Measurements from ENCODE around the gene CSNK2A1. TPM values are rescaled to one million over a fixed set of nuclear protein-coding genes. Genes with fewer than 3 reads are reported as not detected.
"Not testable (repeated sequence)": the region's sequence is repeated elsewhere in the genome, so short reads cannot be mapped to it uniquely, and the experiment has no call there.

CSNK2A1 gene
- total RNA-seq, 3 donors from 2014 or later: 183 to 191 (median 187) TPM

- peaks cover 4% of the 10 kb centered on the region for H3K9me3 Mint-ChIP-seq
- H3K4me1 Mint-ChIP-seq (ENCODE audit: low read depth): peaks cover 67% of the 10 kb centered on the region
- H3K27me3 Mint-ChIP-seq (ENCODE audit: low read depth): no peaks in the 10 kb centered on the region
- no peak for DNase-seq
- no peak overlapping the region for H3K4me3 Mint-ChIP-seq
- peaks cover 21% of the 10 kb centered on the region for H3K36me3 Mint-ChIP-seq (ENCODE audit: insufficient read depth)
- no peak for ATAC-seq
Observed at GRCh38 chr20:532530-532929, 11.1 kb downstream of the CSNK2A1 start.

- ATAC-seq (no peak), DNase-seq (no peak)
- Mint-ChIP-seq H3K4me3 (no peak overlapping the region), H3K27me3 (ENCODE audit: low read depth) (no peaks in the 10 kb centered on the region), H3K4me1 (ENCODE audit: low read depth) (peaks cover 58% of the 10 kb centered on the region), H3K9me3 (peaks cover 13% of the 10 kb centered on the region), H3K36me3 (ENCODE audit: insufficient read depth) (peaks cover 29% of the 10 kb centered on the region)
Observed at GRCh38 chr20:531608-532007, 12.0 kb downstream of the CSNK2A1 start.

- ATAC-seq: no peak
Observed at GRCh38 chr20:530321-530720, 13.3 kb downstream of the CSNK2A1 start.

GRCh38 chr20:528923-529604 lies 14.5 kb downstream of the CSNK2A1 start:
- no peak overlapping the region for H3K4me3 Mint-ChIP-seq
- peaks cover 35% of the 10 kb centered on the region for H3K4me1 Mint-ChIP-seq (ENCODE audit: low read depth)
- H3K27me3 Mint-ChIP-seq (ENCODE audit: low read depth): no peaks in the 10 kb centered on the region
- DNase-seq (no peak), ATAC-seq (peak; percentile 38 to 55)
- peaks cover 13% of the 10 kb centered on the region for H3K9me3 Mint-ChIP-seq
- peaks cover 41% of the 10 kb centered on the region for H3K36me3 Mint-ChIP-seq (ENCODE audit: insufficient read depth)

More at GRCh38 chr20:530321-530720, 13.3 kb downstream of the CSNK2A1 start:
- DNase-seq: no peak
- H3K9me3 Mint-ChIP-seq: peaks cover 13% of the 10 kb centered on the region
- peaks cover 37% of the 10 kb centered on the region for H3K36me3 Mint-ChIP-seq (ENCODE audit: insufficient read depth)
- peaks cover 45% of the 10 kb centered on the region for H3K4me1 Mint-ChIP-seq (ENCODE audit: low read depth)
- H3K27me3 Mint-ChIP-seq (ENCODE audit: low read depth): no peaks in the 10 kb centered on the region
- no peak overlapping the region for H3K4me3 Mint-ChIP-seq

GRCh38 chr20:527571-527886 lies 16.1 kb downstream of the CSNK2A1 start:
- Mint-ChIP-seq H3K36me3 (ENCODE audit: insufficient read depth) (peaks cover 46% of the 10 kb centered on the region), H3K9me3 (peaks cover 13% of the 10 kb centered on the region), H3K27me3 (ENCODE audit: low read depth) (no peaks in the 10 kb centered on the region), H3K4me3 (no peak overlapping the region), H3K4me1 (ENCODE audit: low read depth) (peaks cover 21% of the 10 kb centered on the region)
- DNase-seq (no peak), ATAC-seq (no peak)

GRCh38 chr20:521860-522259 lies 21.7 kb downstream of the CSNK2A1 start:
- DNase-seq (no peak), ATAC-seq (no peak)
- Mint-ChIP-seq H3K36me3 (ENCODE audit: insufficient read depth) (peaks cover 53% of the 10 kb centered on the region), H3K9me3 (peaks cover 17% of the 10 kb centered on the region), H3K4me1 (ENCODE audit: low read depth) (peaks cover 13% of the 10 kb centered on the region), H3K27me3 (ENCODE audit: low read depth) (no peaks in the 10 kb centered on the region), H3K4me3 (no peak overlapping the region)

- no peak for ATAC-seq
- Mint-ChIP-seq H3K4me3 (no peak overlapping the region), H3K36me3 (ENCODE audit: insufficient read depth) (peaks cover 50% of the 10 kb centered on the region), H3K9me3 (peaks cover 15% of the 10 kb centered on the region), H3K27me3 (ENCODE audit: low read depth) (no peaks in the 10 kb centered on the region), H3K4me1 (ENCODE audit: low read depth) (peaks cover 26% of the 10 kb centered on the region)
- no peak for DNase-seq
Observed at GRCh38 chr20:519999-520398, 23.6 kb downstream of the CSNK2A1 start.

GRCh38 chr20:517221-517620 lies 26.4 kb downstream of the CSNK2A1 start:
- ATAC-seq: no peak
- peaks cover 40% of the 10 kb centered on the region for H3K36me3 Mint-ChIP-seq (ENCODE audit: insufficient read depth)
- no peak for DNase-seq
- peaks cover 15% of the 10 kb centered on the region for H3K9me3 Mint-ChIP-seq
- H3K4me3 Mint-ChIP-seq: no peak overlapping the region
- H3K4me1 Mint-ChIP-seq (ENCODE audit: low read depth): peaks cover 49% of the 10 kb centered on the region
- H3K27me3 Mint-ChIP-seq (ENCODE audit: low read depth): no peaks in the 10 kb centered on the region

GRCh38 chr20:516799-517198 lies 26.8 kb downstream of the CSNK2A1 start:
- peaks cover 53% of the 10 kb centered on the region for H3K4me1 Mint-ChIP-seq (ENCODE audit: low read depth)
- peaks cover 37% of the 10 kb centered on the region for H3K36me3 Mint-ChIP-seq (ENCODE audit: insufficient read depth)
- H3K9me3 Mint-ChIP-seq: peaks cover 15% of the 10 kb centered on the region
- no peak for DNase-seq
- H3K27me3 Mint-ChIP-seq (ENCODE audit: low read depth): no peaks in the 10 kb centered on the region
- H3K4me3 Mint-ChIP-seq: no peak overlapping the region
- ATAC-seq: no peak

GRCh38 chr20:515696-516095 lies 27.9 kb downstream of the CSNK2A1 start:
- H3K4me1 Mint-ChIP-seq (ENCODE audit: low read depth): peaks cover 60% of the 10 kb centered on the region
- peaks cover 10% of the 10 kb centered on the region for H3K9me3 Mint-ChIP-seq
- DNase-seq (no peak), ATAC-seq (no peak)
- no peaks in the 10 kb centered on the region for H3K27me3 Mint-ChIP-seq (ENCODE audit: low read depth)
- no peak overlapping the region for H3K4me3 Mint-ChIP-seq
- peaks cover 28% of the 10 kb centered on the region for H3K36me3 Mint-ChIP-seq (ENCODE audit: insufficient read depth)

- DNase-seq: no peak
- ATAC-seq: no peak
- Mint-ChIP-seq H3K36me3 (ENCODE audit: insufficient read depth) (peaks cover 20% of the 10 kb centered on the region), H3K4me1 (ENCODE audit: low read depth) (peaks cover 63% of the 10 kb centered on the region), H3K4me3 (no peak overlapping the region), H3K27me3 (ENCODE audit: low read depth) (no peaks in the 10 kb centered on the region), H3K9me3 (no peaks in the 10 kb centered on the region)
Observed at GRCh38 chr20:513429-513828, 30.2 kb downstream of the CSNK2A1 start.

- H3K9me3 Mint-ChIP-seq; H3K27me3 Mint-ChIP-seq (ENCODE audit: low read depth); H3K4me3 Mint-ChIP-seq; DNase-seq; ATAC-seq: not testable (repeated sequence)
- peaks cover 29% of the 10 kb centered on the region for H3K36me3 Mint-ChIP-seq (ENCODE audit: insufficient read depth)
- peaks cover 44% of the 10 kb centered on the region for H3K4me1 Mint-ChIP-seq (ENCODE audit: low read depth)
Observed at GRCh38 chr20:510328-511057, 33.1 kb downstream of the CSNK2A1 start.

GRCh38 chr20:508364-508787 lies 35.2 kb downstream of the CSNK2A1 start:
- Mint-ChIP-seq H3K4me1 (ENCODE audit: low read depth) (peaks cover 28% of the 10 kb centered on the region), H3K36me3 (ENCODE audit: insufficient read depth) (peaks cover 25% of the 10 kb centered on the region)
- H3K27me3 Mint-ChIP-seq (ENCODE audit: low read depth); H3K9me3 Mint-ChIP-seq; H3K4me3 Mint-ChIP-seq; ATAC-seq; DNase-seq: not testable (repeated sequence)

GRCh38 chr20:507761-508332 lies 35.7 kb downstream of the CSNK2A1 start:
- peaks cover 23% of the 10 kb centered on the region for H3K4me1 Mint-ChIP-seq (ENCODE audit: low read depth)
- H3K27me3 Mint-ChIP-seq (ENCODE audit: low read depth): no peaks in the 10 kb centered on the region
- H3K36me3 Mint-ChIP-seq (ENCODE audit: insufficient read depth): peaks cover 30% of the 10 kb centered on the region
- no peaks in the 10 kb centered on the region for H3K9me3 Mint-ChIP-seq
- DNase-seq (no peak), ATAC-seq (no peak)
- H3K4me3 Mint-ChIP-seq: no peak overlapping the region

Data from activated T-cell treated with anti-CD3 and anti-CD28 coated beads, Interleukin-2, amount 50 U/mL, for 4 hours (primary cell).